GM21423 (cell line): ENCODE measurements around the gene OPRD1.
A peak's percentile ranks its signal among the peaks of the same experiment; 100 is the strongest.
"Not testable (repeated sequence)": the region's sequence is repeated elsewhere in the genome, so short reads cannot be mapped to it uniquely, and the experiment has no call there.

ENCODE experiments used
- ATAC-seq: cut with Tn5 transposase; IDR thresholded peaks from one replicate; pipeline ENCODE4 v1.9.1; 2021; ENCODE audit warnings: mild to moderate bottlenecking, moderate library complexity; ENCODE audit not compliant: unreplicated experiment

Gene OPRD1

GRCh38 chr1:28840928-28841544 is 29.1 kb downstream of the OPRD1 start:
- no peak for ATAC-seq

- no peak for ATAC-seq
These were observed 34.0 kb downstream of the OPRD1 start for GRCh38 chr1:28845786-28846543.

- ATAC-seq, result not testable (repeated sequence)
These were observed 35.2 kb downstream of the OPRD1 start for GRCh38 chr1:28847207-28847606.

- no peak for ATAC-seq
These were observed 36.4 kb downstream of the OPRD1 start for GRCh38 chr1:28848416-28848815.

- no peak for ATAC-seq
These were observed 41.2 kb downstream of the OPRD1 start for GRCh38 chr1:28853093-28853742.

- not testable (repeated sequence) for ATAC-seq
These were observed 42.4 kb downstream of the OPRD1 start for GRCh38 chr1:28854406-28854805.

- no peak for ATAC-seq
These were observed 43.1 kb downstream of the OPRD1 start for GRCh38 chr1:28855046-28855445.

- ATAC-seq, result no peak
These were observed 43.5 kb downstream of the OPRD1 start for GRCh38 chr1:28855469-28855951.

- no peak for ATAC-seq
These were observed 44.0 kb downstream of the OPRD1 start for GRCh38 chr1:28855969-28856368.

- ATAC-seq, result peak; percentile 74
These were observed 48.5 kb downstream of the OPRD1 start for GRCh38 chr1:28860332-28861073.

GRCh38 chr1:28862571-28863403 is 50.8 kb downstream of the OPRD1 start:
- no peak for ATAC-seq

GRCh38 chr1:28864695-28865094 is 52.7 kb downstream of the OPRD1 start:
- no peak for ATAC-seq

GRCh38 chr1:28865997-28866650 is 54.2 kb downstream of the OPRD1 start:
- ATAC-seq, result no peak

GRCh38 chr1:28867850-28868249 is 55.9 kb downstream of the OPRD1 start:
- ATAC-seq, result no peak

GRCh38 chr1:28869952-28870351 is 58.0 kb downstream of the OPRD1 start:
- ATAC-seq, result no peak

GRCh38 chr1:28871631-28872401 is 59.8 kb downstream of the OPRD1 start:
- ATAC-seq, result no peak

GRCh38 chr1:28875134-28875533 is 63.2 kb downstream of the OPRD1 start:
- not testable (repeated sequence) for ATAC-seq

- ATAC-seq, result peak; percentile 65
These were observed 65.3 kb downstream of the OPRD1 start for GRCh38 chr1:28877132-28877781.
